ENCODE results near the gene SERPINH1.

SERPINH1 gene

GRCh38 chr11:75557666-75558494, 4.2 kb upstream of the SERPINH1 start:
- DNase-seq = no peak

GRCh38 chr11:75558939-75559843, 2.9 kb upstream of the SERPINH1 start:
- DNase-seq = no peak

- DNase-seq = no peak
These were observed 1.4 kb upstream of the SERPINH1 start for GRCh38 chr11:75560644-75561043.

- no peak for DNase-seq
These were observed 516 bp upstream of the SERPINH1 start for GRCh38 chr11:75561426-75562047.

GRCh38 chr11:75562836-75563484, 907 bp downstream of the SERPINH1 start:
- DNase-seq = no peak

- no peak for DNase-seq
These were observed 1.5 kb downstream of the SERPINH1 start for GRCh38 chr11:75563501-75563977.

- DNase-seq = no peak
These were observed 2.0 kb downstream of the SERPINH1 start for GRCh38 chr11:75563978-75564552.

- no peak for DNase-seq
These were observed 3.3 kb downstream of the SERPINH1 start for GRCh38 chr11:75565221-75565814.

- DNase-seq = no peak
These were observed 4.1 kb downstream of the SERPINH1 start for GRCh38 chr11:75565916-75566762.

- no peak for DNase-seq
These were observed 4.8 kb downstream of the SERPINH1 start for GRCh38 chr11:75566763-75567279.

- no peak for DNase-seq
These were observed 5.9 kb downstream of the SERPINH1 start for GRCh38 chr11:75567971-75568370.

GRCh38 chr11:75568616-75569219, 6.7 kb downstream of the SERPINH1 start:
- DNase-seq = no peak

- DNase-seq = no peak
These were observed 8.6 kb downstream of the SERPINH1 start for GRCh38 chr11:75570559-75571139.

GRCh38 chr11:75571625-75572024, 9.6 kb downstream of the SERPINH1 start:
- DNase-seq = no peak

GRCh38 chr11:75572744-75573143, 10.7 kb downstream of the SERPINH1 start:
- DNase-seq = no peak

- no peak for DNase-seq
These were observed 12.9 kb downstream of the SERPINH1 start for GRCh38 chr11:75574698-75575602.

GRCh38 chr11:75576017-75576416, 14.0 kb downstream of the SERPINH1 start:
- DNase-seq = no peak

GRCh38 chr11:75576499-75576918, 14.5 kb downstream of the SERPINH1 start:
- no peak for DNase-seq

- peak; percentile 24 for DNase-seq
These were observed 15.2 kb downstream of the SERPINH1 start for GRCh38 chr11:75577207-75577606.
